Peyer's patch (tissue), 4 donors: ENCODE data around the gene LILRB2.

ENCODE experiments used
- POLR2A ChIP-seq, 2 donors: fragments of 450-650 bp; IDR thresholded peaks; one replicate each; pipeline ENCODE4 v1.5.1; 2017; ENCODE audit warnings: antibody characterized with exemption in 2 of 2, mild to moderate bottlenecking in 2 of 2, moderate library complexity in 2 of 2
- TF ChIP-seq, protein P1 (sequence below), 6 experiments: fragments of 450-650 bp in 4 of 6; fragments of 200-600 bp in 2 of 6; sonication (generic) in 1 of 6; IDR thresholded peaks; one replicate each; pipeline ENCODE4 v1.5.1; 2017 to 2019; ENCODE audit warnings: antibody characterized with exemption in 6 of 6, mild to moderate bottlenecking in 3 of 6, moderate library complexity in 1 of 6

- TF ChIP-seq, protein P1, sequence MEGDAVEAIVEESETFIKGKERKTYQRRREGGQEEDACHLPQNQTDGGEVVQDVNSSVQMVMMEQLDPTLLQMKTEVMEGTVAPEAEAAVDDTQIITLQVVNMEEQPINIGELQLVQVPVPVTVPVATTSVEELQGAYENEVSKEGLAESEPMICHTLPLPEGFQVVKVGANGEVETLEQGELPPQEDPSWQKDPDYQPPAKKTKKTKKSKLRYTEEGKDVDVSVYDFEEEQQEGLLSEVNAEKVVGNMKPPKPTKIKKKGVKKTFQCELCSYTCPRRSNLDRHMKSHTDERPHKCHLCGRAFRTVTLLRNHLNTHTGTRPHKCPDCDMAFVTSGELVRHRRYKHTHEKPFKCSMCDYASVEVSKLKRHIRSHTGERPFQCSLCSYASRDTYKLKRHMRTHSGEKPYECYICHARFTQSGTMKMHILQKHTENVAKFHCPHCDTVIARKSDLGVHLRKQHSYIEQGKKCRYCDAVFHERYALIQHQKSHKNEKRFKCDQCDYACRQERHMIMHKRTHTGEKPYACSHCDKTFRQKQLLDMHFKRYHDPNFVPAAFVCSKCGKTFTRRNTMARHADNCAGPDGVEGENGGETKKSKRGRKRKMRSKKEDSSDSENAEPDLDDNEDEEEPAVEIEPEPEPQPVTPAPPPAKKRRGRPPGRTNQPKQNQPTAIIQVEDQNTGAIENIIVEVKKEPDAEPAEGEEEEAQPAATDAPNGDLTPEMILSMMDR (IDR thresholded peaks at IDR 0.05) = no peak
- no peak for TF ChIP-seq POLR2A (IDR thresholded peaks at IDR 0.05)
Measured at GRCh38 chr19:54273821-54274220, 7.1 kb downstream of the LILRB2 start.
